Measurements from ENCODE around the gene SULF2. TPM values are rescaled to one million over a fixed set of nuclear protein-coding genes. Genes with fewer than 3 reads are reported as not detected.

SULF2 gene
- total and polyA plus RNA-seq, 2 of the 4 experiments (the other 2 are of a cell fraction) = 0.54 to 0.77 TPM

GRCh38 chr20:47781632-47782031 lies 3.6 kb downstream of the SULF2 start:
- Histone ChIP-seq H4K91ac (ENCODE audit: insufficient read depth, low read depth, low read length) (no peak overlapping the region), H3K18ac (ENCODE audit: low read depth, low read length) (no peak overlapping the region), H3K36me3 (ENCODE audit: control insufficient read depth, insufficient read depth, low read length) (no peaks in the 10 kb centered on the region), H2BK15ac (ENCODE audit: low read depth, low read length) (no peak overlapping the region), H3K4me3 (ENCODE audit: insufficient read depth, low read depth, low read length) (no peak overlapping the region), H4K5ac (ENCODE audit: low read depth, low read length) (no peak overlapping the region), H3K56ac (ENCODE audit: extremely low read depth, insufficient read depth, low read length) (no peak overlapping the region), H2AFZ (replicated peaks; ENCODE audit: low read length, poor library complexity) (no peak overlapping the region), H2BK5ac (ENCODE audit: low read depth, low read length, poor library complexity, severe bottlenecking) (no peak overlapping the region), H3K4me2 (ENCODE audit: low read depth, low read length) (no peak overlapping the region), H3K9ac (ENCODE audit: low read depth, low read length) (no peak overlapping the region), H3K27ac (ENCODE audit: insufficient read depth, low read length) (no peak overlapping the region), H3K4ac (ENCODE audit: low read depth, low read length) (no peak overlapping the region), H2BK120ac (ENCODE audit: low read depth, low read length) (no peak overlapping the region), H2AK5ac (ENCODE audit: low read depth, low read length) (no peak overlapping the region), H3K14ac (replicated peaks; ENCODE audit: low read depth, low read length) (no peak overlapping the region), H4K20me1 (ENCODE audit: insufficient read depth, low read length) (no peaks in the 10 kb centered on the region), H3K9me1 (ENCODE audit: insufficient read depth, low read length) (no peaks in the 10 kb centered on the region), H3K4me1 (ENCODE audit: control insufficient read depth, insufficient read depth, low read length) (no peaks in the 10 kb centered on the region), H4K8ac (ENCODE audit: low read depth in 2 of 2, low read length in 2 of 2) (no peak overlapping the region), H2AK9ac (replicated peaks; ENCODE audit: low read depth, low read length, poor library complexity) (no peak overlapping the region), H3K27me3 (ENCODE audit: control insufficient read depth, insufficient read depth, low read length) (peaks cover 31% of the 10 kb centered on the region), H2BK20ac (ENCODE audit: low read depth, low read length) (no peak overlapping the region), H3K23ac (ENCODE audit: low read depth, low read length) (no peak overlapping the region), H3K79me1 (ENCODE audit: low read depth in 1 of 2, low read length in 2 of 2) (no peaks in the 10 kb centered on the region), H3K9me3 (ENCODE audit: control insufficient read depth, insufficient read depth, low read length) (peaks cover 3% of the 10 kb centered on the region; the same call in 1 of the 2 replicates)
- 60% methylated on average over 1 of the region's 4 CpGs; no CpG with 5 or more reads in 1 of the 2 experiments for WGBS, 2 experiments (ENCODE audit: extremely low coverage in 2 of 2, insufficient read length in 1 of 2)
- no TSS peak for BruUV-seq (replicated peaks)
- intact Hi-C loops (cut with micrococcal nuclease) (loop anchor here (10.0 kb wide), 1 partner anchor 513 kb away; no protein-coding TSS in a partner anchor), in situ Hi-C loops (cut with MboI; ENCODE audit: low sequenced_read_pairs) (loop anchor here (5.0 kb wide), 1 partner anchor 841 kb away; no protein-coding TSS in a partner anchor), dilution Hi-C loops (cut with HindIII; ENCODE audit: low sequenced_read_pairs, unreplicated experiment) (no loop called here)
- CTCF ChIA-PET = no interaction called here
- DNase-seq (no peak), ATAC-seq (ENCODE audit: low read depth) (no peak)
- no peak for TF ChIP-seq USF2 (IDR thresholded peaks at IDR 0.05; ENCODE audit: low read depth, low read length)
- TF ChIP-seq CEBPB (IDR thresholded peaks at IDR 0.05; ENCODE audit: low read depth, low read length) = no peak
- TF ChIP-seq RFX5 (IDR thresholded peaks at IDR 0.05; ENCODE audit: low read depth, low read length) = no peak
- TF ChIP-seq MAFK (IDR thresholded peaks at IDR 0.05; ENCODE audit: low read depth, low read length) = no peak
- no peak for TF ChIP-seq CHD1 (IDR thresholded peaks at IDR 0.05; ENCODE audit: low read depth, low read length)
- no peak for TF ChIP-seq RCOR1 (IDR thresholded peaks at IDR 0.05; ENCODE audit: insufficient replicate concordance, low read length)
- no peak for TF ChIP-seq MXI1 (IDR thresholded peaks at IDR 0.05; ENCODE audit: borderline replicate concordance, low read depth, low read length)
- TF ChIP-seq ELK1 (IDR thresholded peaks at IDR 0.05; ENCODE audit: borderline replicate concordance, low read depth, low read length) = no peak
- TF ChIP-seq FOS (IDR thresholded peaks at IDR 0.05; ENCODE audit: low read depth, low read length) = no peak
- no peak for TF ChIP-seq NFE2L2 (IDR thresholded peaks at IDR 0.05; ENCODE audit: low read depth, low read length)
- no peak for TF ChIP-seq BHLHE40 (IDR thresholded peaks at IDR 0.05; ENCODE audit: low read depth, low read length)
- TF ChIP-seq CTCF (conservative IDR thresholded peaks at IDR 0.05; ENCODE audit: low read depth, low read length) = no peak
- no peak for TF ChIP-seq MAZ (IDR thresholded peaks at IDR 0.05; ENCODE audit: borderline replicate concordance, low read depth, low read length)
- no peak for TF ChIP-seq RAD21 (IDR thresholded peaks at IDR 0.05; ENCODE audit: low read length)
- no peak for TF ChIP-seq POLR2A (IDR thresholded peaks at IDR 0.05; ENCODE audit: low read depth, low read length)
- no peak for TF ChIP-seq SMC3 (IDR thresholded peaks at IDR 0.05; ENCODE audit: low read depth, low read length)
- POLR2A ChIA-PET (ENCODE audit: unreplicated experiment) = no interaction called here

Data from IMR-90 (cell line).